Neural progenitor cell (in vitro differentiated cells): ENCODE results near the gene TMEM219.

ENCODE experiments used
- CTCF ChIP-seq: fragments of 200-600 bp; sonication (generic); IDR thresholded peaks from 2 replicates; pipeline ENCODE4 v1.5.1; 2017; ENCODE audit warnings: antibody characterized with exemption, mild to moderate bottlenecking
- EZH2phosphoT487 ChIP-seq: fragments of 200-600 bp; sonication (generic); IDR thresholded peaks from 2 replicates; pipeline ENCODE4 v1.6.1; 2017; ENCODE audit warnings: antibody characterized with exemption

GRCh38 chr16:29977063-29977825, 15.4 kb downstream of the TMEM219 start:
- TF ChIP-seq CTCF (no peak), EZH2phosphoT487 (no peak)
